Measurements from ENCODE around the gene ERBB3. TPM values are rescaled to one million over a fixed set of nuclear protein-coding genes. Genes with fewer than 3 reads are reported as not detected.

Gene ERBB3
- total RNA-seq, 2 donors from 2014 or later: 45.7 to 51.8 TPM

DNA sequence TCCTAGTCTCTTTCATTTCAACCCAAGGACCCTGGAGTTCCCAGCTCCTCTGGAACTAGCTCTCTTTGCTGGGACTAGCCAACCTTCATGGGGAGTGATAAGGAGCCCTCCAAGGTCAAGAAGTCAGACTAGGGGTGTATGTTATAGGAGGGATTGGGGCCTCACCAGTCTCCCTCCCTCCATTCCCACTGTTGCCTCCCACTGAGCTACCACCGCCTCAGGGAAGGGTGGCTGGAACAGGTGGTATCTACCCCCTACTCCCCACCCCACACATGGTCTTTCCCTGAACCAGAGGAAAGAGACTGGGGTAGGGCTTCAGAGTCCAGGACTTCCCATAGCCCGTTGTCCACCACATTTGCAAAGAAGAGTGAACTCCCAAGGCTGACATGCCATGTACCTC, 2.4 kb downstream of the ERBB3 start:
- peaks cover 26% of the 10 kb centered on the region for H3K36me3 Mint-ChIP-seq (ENCODE audit: low read depth)
- Histone ChIP-seq H3K36me3 (ENCODE audit: control insufficient read depth, insufficient read depth, low read length) (peaks cover 18% of the 10 kb centered on the region), H3K27me3 (ENCODE audit: control insufficient read depth, insufficient read depth, low read length, poor library complexity, severe bottlenecking) (no peaks in the 10 kb centered on the region), H3K9ac (ENCODE audit: extremely low read depth, low read length, poor library complexity, severe bottlenecking) (no peak overlapping the region), H3K4me1 (ENCODE audit: control insufficient read depth, insufficient read depth, low read length) (no peaks in the 10 kb centered on the region), H3K9me3 (ENCODE audit: control insufficient read depth, low read length) (no peaks in the 10 kb centered on the region), H3K4me3 (ENCODE audit: low read length) (peak overlapping the region; percentile 95), H3K27ac (ENCODE audit: low read depth, low read length) (peak overlapping the region; percentile 70)
- H3K27me3 Mint-ChIP-seq (ENCODE audit: insufficient read depth): no peaks in the 10 kb centered on the region
- peaks cover 16% of the 10 kb centered on the region for H3K4me1 Mint-ChIP-seq
- H3K9me3 Mint-ChIP-seq: no peaks in the 10 kb centered on the region
- 90% methylated on average over 2 of the region's 2 CpGs; no CpG with 5 or more reads in 1 of the 2 experiments for WGBS, 2 experiments (ENCODE audit: insufficient coverage in 1 of 2, insufficient read length in 1 of 2)
- TF ChIP-seq, protein P1, sequence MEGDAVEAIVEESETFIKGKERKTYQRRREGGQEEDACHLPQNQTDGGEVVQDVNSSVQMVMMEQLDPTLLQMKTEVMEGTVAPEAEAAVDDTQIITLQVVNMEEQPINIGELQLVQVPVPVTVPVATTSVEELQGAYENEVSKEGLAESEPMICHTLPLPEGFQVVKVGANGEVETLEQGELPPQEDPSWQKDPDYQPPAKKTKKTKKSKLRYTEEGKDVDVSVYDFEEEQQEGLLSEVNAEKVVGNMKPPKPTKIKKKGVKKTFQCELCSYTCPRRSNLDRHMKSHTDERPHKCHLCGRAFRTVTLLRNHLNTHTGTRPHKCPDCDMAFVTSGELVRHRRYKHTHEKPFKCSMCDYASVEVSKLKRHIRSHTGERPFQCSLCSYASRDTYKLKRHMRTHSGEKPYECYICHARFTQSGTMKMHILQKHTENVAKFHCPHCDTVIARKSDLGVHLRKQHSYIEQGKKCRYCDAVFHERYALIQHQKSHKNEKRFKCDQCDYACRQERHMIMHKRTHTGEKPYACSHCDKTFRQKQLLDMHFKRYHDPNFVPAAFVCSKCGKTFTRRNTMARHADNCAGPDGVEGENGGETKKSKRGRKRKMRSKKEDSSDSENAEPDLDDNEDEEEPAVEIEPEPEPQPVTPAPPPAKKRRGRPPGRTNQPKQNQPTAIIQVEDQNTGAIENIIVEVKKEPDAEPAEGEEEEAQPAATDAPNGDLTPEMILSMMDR (conservative IDR thresholded peaks at IDR 0.05): no peak
- no peak overlapping the region for H3K4me3 Mint-ChIP-seq
- no peak overlapping the region for H3K27ac Mint-ChIP-seq
- no peak for DNase-seq

DNA sequence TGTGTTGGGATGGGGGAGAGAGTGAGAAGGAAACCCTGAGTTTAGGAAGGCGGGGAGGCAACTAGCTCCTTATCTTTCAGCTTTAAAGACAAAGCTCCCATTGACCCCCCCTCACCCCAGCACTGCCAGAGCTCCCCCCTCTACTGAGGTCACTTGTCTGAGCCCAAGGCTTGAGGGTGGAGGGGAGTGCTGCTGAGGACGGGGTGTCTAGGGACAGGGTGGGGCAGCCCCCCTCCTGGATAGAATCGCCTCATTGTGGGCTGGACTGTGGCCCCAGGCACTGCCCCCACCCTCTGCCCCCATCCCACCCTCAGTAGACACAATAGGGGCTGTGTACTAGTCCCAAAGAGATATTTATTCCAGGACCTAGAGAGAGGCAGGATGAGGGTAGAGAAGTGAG, 3.0 kb downstream of the ERBB3 start:
- Histone ChIP-seq H3K27ac (ENCODE audit: low read depth, low read length) (peak overlapping the region; percentile 70), H3K9ac (ENCODE audit: extremely low read depth, low read length, poor library complexity, severe bottlenecking) (no peak overlapping the region), H3K36me3 (ENCODE audit: control insufficient read depth, insufficient read depth, low read length) (peaks cover 18% of the 10 kb centered on the region), H3K4me3 (ENCODE audit: low read length) (no peak overlapping the region), H3K4me1 (ENCODE audit: control insufficient read depth, insufficient read depth, low read length) (no peaks in the 10 kb centered on the region), H3K27me3 (ENCODE audit: control insufficient read depth, insufficient read depth, low read length, poor library complexity, severe bottlenecking) (no peaks in the 10 kb centered on the region), H3K9me3 (ENCODE audit: control insufficient read depth, low read length) (no peaks in the 10 kb centered on the region)
- H3K27ac Mint-ChIP-seq: no peak overlapping the region
- H3K27me3 Mint-ChIP-seq (ENCODE audit: insufficient read depth): no peaks in the 10 kb centered on the region
- H3K4me3 Mint-ChIP-seq: no peak overlapping the region
- peaks cover 16% of the 10 kb centered on the region for H3K4me1 Mint-ChIP-seq
- peaks cover 32% of the 10 kb centered on the region for H3K36me3 Mint-ChIP-seq (ENCODE audit: low read depth)
- TF ChIP-seq, protein P1 (conservative IDR thresholded peaks at IDR 0.05): no peak
- 100% methylated on average over 1 of the region's 3 CpGs; no CpG with 5 or more reads in 1 of the 2 experiments for WGBS, 2 experiments (ENCODE audit: insufficient coverage in 1 of 2, insufficient read length in 1 of 2)
- no peaks in the 10 kb centered on the region for H3K9me3 Mint-ChIP-seq
- DNase-seq: no peak

DNA sequence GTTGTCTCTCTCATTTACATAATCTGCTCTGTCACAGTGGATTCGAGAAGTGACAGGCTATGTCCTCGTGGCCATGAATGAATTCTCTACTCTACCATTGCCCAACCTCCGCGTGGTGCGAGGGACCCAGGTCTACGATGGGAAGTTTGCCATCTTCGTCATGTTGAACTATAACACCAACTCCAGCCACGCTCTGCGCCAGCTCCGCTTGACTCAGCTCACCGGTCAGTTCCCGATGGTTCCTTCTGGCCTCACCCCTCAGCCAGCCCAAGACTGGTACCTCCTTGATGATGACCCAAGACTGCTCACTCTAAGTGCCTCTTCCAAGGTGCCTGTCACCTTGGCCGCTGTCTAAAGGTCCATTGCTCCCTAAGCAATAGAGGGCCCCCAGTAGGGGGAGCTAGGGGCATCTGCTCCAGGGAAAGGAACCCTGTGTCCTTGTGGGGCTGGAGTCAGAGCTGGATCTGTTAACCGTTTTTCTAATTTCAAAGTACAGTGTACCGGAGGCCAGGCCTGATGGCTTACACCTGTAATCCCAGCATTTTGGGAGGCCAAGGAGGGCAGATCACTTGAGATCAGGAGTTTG, 5.1 kb downstream of the ERBB3 start:
- no peak overlapping the region for H3K27ac ChIP-seq (ENCODE audit: low read depth, low read length)
- DNase-seq: peak; percentile 90
- Mint-ChIP-seq H3K4me3 (no peak overlapping the region), H3K27me3 (ENCODE audit: insufficient read depth) (no peaks in the 10 kb centered on the region), H3K36me3 (ENCODE audit: low read depth) (peaks cover 49% of the 10 kb centered on the region), H3K4me1 (peaks cover 14% of the 10 kb centered on the region), H3K9me3 (no peaks in the 10 kb centered on the region), H3K27ac (no peak overlapping the region)
- no peaks in the 10 kb centered on the region for H3K4me1 ChIP-seq (ENCODE audit: control insufficient read depth, insufficient read depth, low read length)
- H3K9me3 ChIP-seq (ENCODE audit: control insufficient read depth, low read length): no peaks in the 10 kb centered on the region
- peaks cover 18% of the 10 kb centered on the region for H3K36me3 ChIP-seq (ENCODE audit: control insufficient read depth, insufficient read depth, low read length)
- no peaks in the 10 kb centered on the region for H3K27me3 ChIP-seq (ENCODE audit: control insufficient read depth, insufficient read depth, low read length, poor library complexity, severe bottlenecking)
- H3K4me3 ChIP-seq (ENCODE audit: low read length): no peak overlapping the region
- TF ChIP-seq, protein P1 (conservative IDR thresholded peaks at IDR 0.05): peak; percentile 82
- no peak overlapping the region for H3K9ac ChIP-seq (ENCODE audit: extremely low read depth, low read length, poor library complexity, severe bottlenecking)
- 94 to 96% methylated on average over 11 to 15 of the region's 15 CpGs for WGBS, 2 experiments (ENCODE audit: insufficient coverage in 1 of 2, insufficient read length in 1 of 2)
